HUES48 (cell line): ENCODE data around the gene NEUROG1.

Experiments
- H3K27ac ChIP-seq: one replicate; pipeline ENCODE4 v1.7.0; 2013; ENCODE audit warnings: low read depth, low read length, inconsistent platforms
- H3K27me3 ChIP-seq: 2 replicates; pipeline ENCODE4 v1.6.1; 2013; ENCODE audit warnings: mild to moderate bottlenecking, low read length; ENCODE audit not compliant: control insufficient read depth, insufficient read depth
- H3K36me3 ChIP-seq: 2 replicates; pipeline ENCODE4 v1.6.1; 2013; ENCODE audit warnings: low read length; ENCODE audit not compliant: control insufficient read depth, insufficient read depth
- H3K4me1 ChIP-seq: 2 replicates; pipeline ENCODE4 v1.6.1; 2013; ENCODE audit warnings: mild to moderate bottlenecking, low read length; ENCODE audit not compliant: control insufficient read depth, insufficient read depth
- H3K4me3 ChIP-seq: 2 replicates; pipeline ENCODE4 v1.5.1; 2013; ENCODE audit warnings: mild to moderate bottlenecking, low read depth, low read length
- H3K9ac ChIP-seq: 2 replicates; pipeline ENCODE4 v1.6.1; 2013; ENCODE audit warnings: mild to moderate bottlenecking, low read depth, low read length, moderate library complexity
- H3K9me3 ChIP-seq: 2 replicates; pipeline ENCODE4 v1.6.1; 2013; ENCODE audit warnings: low read length; ENCODE audit not compliant: control insufficient read depth, insufficient read depth

The NEUROG1 gene

DNA sequence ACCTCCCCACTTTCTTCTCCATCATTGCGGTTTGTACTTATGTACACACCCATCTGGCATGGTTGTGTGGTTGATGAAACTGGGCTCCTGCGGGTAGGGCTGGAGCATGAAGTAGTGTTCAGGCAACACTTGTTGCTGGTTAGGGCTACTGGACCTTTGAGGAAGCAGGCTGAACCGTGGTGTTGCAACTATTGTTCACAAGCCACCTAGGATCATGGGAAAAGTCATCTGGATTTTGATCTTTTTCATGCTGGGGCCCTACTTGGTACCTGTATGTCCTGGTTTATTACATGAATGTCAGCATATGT lies 43.5 kb downstream of the NEUROG1 start:
- Histone ChIP-seq H3K27me3 (peaks cover 100% of the 10 kb centered on the region), H3K9ac (no peak overlapping the region), H3K36me3 (no peaks in the 10 kb centered on the region), H3K4me1 (peaks cover 41% of the 10 kb centered on the region), H3K9me3 (no peaks in the 10 kb centered on the region), H3K4me3 (peak overlapping the region; percentile 57; the same call in 1 of the 2 replicates), H3K27ac (no peak overlapping the region)

- H3K27ac ChIP-seq, result no peak overlapping the region
- H3K9me3 ChIP-seq, result no peaks in the 10 kb centered on the region
- no peaks in the 10 kb centered on the region for H3K36me3 ChIP-seq
- peak overlapping the region; percentile 57 for H3K4me3 ChIP-seq
- H3K27me3 ChIP-seq, result peaks cover 100% of the 10 kb centered on the region
- H3K9ac ChIP-seq, result no peak overlapping the region
- peaks cover 41% of the 10 kb centered on the region for H3K4me1 ChIP-seq
These were observed 44.0 kb downstream of the NEUROG1 start for GRCh38 chr5:135491552-135492318.

DNA sequence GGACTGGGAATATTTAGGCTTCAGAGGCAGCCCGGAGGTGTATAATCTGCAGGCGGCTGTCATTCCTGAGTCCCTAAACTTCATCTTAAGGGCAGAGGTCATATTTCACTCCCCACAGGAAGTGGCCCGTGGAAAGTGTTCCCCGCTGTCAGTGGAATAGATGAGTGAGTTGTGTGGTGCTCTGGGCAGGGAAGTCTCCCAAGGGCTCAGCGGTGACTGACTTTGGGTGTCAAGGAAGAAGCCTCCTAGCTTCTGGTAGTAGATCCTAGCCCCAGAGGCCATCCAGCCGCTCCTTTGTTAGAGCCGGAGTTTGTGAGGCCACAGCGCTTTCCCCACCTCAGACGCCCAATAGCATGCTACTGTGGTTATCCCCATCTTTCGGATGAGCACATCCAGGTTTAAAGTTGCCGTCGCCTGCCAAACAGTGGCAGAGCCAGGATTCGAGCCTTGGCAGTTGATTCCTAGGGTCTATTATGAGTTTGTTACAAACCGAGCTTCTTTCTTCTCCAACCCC lies 44.7 kb downstream of the NEUROG1 start:
- no peak overlapping the region for H3K27ac ChIP-seq
- H3K4me3 ChIP-seq, result peak overlapping the region; percentile 57
- H3K36me3 ChIP-seq, result no peaks in the 10 kb centered on the region
- H3K4me1 ChIP-seq, result peaks cover 41% of the 10 kb centered on the region
- no peaks in the 10 kb centered on the region for H3K9me3 ChIP-seq
- H3K9ac ChIP-seq, result no peak overlapping the region
- peaks cover 100% of the 10 kb centered on the region for H3K27me3 ChIP-seq

DNA sequence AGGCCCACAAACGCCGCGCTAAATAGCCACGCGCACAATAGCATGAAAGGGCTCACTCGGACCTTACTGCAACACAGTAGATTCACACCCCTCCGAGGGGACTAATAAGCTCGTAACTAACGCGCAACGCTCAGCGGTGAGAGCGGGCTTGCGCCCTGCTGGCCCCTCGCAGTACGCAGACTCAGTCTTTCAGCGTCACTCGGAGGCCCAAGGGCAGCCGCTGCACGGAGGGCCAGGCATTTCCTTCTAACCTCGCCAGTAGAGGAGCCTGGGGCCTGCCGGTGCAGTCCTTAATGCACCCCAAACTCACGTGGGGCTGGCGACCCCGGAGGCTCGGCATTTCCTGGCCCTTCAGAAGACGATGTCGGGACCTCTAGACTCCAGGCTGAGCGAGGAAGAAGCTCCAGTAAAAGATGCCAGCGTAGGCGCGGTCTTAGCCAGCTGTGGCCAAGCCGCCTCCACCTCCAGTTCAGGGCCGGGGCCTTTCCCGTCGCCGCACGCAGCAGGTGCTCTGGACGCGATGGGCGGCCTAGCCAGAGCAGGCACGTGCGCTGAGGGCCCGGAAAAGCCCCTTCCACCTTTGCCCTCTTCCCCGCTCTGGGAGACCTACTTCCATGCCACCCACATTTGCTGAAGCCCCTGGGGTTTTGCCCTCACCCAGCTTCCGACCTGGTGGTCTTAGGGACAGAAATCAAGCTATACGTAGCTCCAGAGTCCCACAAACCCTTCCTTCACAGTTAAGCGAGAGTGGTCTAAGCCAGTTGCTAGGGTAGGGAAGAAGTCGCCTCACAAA lies 45.3 kb downstream of the NEUROG1 start:
- peaks cover 100% of the 10 kb centered on the region for H3K27me3 ChIP-seq
- H3K4me3 ChIP-seq, result peak overlapping the region; percentile 52
- no peaks in the 10 kb centered on the region for H3K9me3 ChIP-seq
- peaks cover 41% of the 10 kb centered on the region for H3K4me1 ChIP-seq
- no peak overlapping the region for H3K9ac ChIP-seq
- H3K27ac ChIP-seq, result no peak overlapping the region
- H3K36me3 ChIP-seq, result no peaks in the 10 kb centered on the region

DNA sequence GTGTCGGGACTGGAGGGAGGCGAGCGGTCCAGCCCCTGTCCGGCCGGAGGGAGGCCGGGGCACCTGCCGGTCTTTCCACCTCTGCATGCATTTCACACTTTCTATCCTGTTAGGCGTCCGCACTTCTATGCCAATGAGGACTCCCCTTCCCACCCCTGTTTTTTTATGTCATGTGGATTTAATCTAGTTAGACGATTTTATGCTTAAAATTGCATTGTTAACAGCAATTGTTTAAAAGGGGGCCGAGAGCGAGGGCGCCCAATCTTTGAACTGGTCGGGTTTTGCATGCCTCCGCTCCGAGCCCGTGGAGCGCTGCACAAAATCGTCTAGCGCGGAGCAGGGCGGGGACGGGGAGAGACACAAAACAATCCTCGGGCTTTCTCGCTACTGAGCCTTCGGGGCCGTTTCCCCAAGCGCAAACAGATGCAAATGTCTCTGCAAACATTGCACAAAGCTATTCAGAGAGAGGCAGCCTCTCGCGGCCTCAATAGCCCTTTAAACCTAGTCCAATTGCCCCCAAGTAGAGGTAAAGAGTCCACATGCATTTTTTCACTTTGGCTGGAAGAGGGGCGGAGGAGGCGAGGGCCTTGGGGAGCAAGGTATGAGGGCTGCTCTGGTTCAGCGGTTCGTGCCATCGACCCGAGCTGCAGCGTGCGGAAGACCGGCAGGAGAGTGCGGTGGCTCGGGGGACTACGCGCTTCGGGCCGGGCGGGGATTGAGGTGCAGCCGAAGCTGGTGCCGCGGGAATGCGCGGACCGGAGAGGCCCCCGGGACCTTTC lies 46.1 kb downstream of the NEUROG1 start:
- Histone ChIP-seq H3K9ac (no peak overlapping the region), H3K4me1 (peaks cover 41% of the 10 kb centered on the region)

DNA sequence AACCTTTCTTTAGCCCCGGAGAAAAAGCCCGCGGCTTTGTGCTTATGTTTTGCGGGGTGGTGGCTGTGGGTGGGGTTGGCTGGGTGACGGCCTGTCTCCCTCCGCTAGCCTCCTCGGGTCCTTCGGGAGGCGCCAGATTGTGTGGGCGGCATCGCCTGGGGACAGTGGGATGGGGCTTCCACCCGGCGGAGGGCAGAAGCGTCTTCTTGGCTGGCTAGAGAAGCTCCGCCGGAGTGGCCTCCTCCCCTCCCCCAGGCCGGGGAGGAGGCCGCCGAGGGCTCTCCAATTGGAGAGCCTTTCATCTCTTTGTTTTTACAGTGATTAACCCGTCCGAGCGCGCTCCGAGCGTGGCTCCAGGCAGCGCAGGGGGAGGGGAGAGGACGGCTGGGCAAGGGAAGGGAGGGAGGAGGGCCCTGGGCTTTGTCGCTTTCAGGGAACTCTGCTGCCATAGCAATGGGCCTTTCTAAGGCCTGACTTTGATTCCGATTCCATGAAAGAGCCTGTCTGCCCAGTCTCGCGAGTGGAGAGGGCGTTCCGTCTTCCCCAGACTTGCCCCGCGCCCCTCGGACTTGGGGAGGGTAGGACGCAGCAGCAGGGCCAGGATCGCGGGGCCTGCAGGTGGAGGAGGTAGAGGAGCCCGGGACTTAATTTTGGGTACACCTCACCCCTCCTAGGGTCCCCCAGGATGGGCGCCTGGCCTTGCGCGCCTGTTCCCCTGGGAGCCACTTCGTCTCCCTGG lies 46.9 kb downstream of the NEUROG1 start:
- Histone ChIP-seq H3K4me3 (peak overlapping the region; percentile 52), H3K36me3 (no peaks in the 10 kb centered on the region), H3K4me1 (peaks cover 41% of the 10 kb centered on the region), H3K27ac (no peak overlapping the region), H3K9me3 (no peaks in the 10 kb centered on the region), H3K27me3 (peaks cover 100% of the 10 kb centered on the region), H3K9ac (no peak overlapping the region)

More for the DNA sequence above, 46.1 kb downstream of the NEUROG1 start:
- peak overlapping the region; percentile 52 for H3K4me3 ChIP-seq
- no peaks in the 10 kb centered on the region for H3K36me3 ChIP-seq
- no peaks in the 10 kb centered on the region for H3K9me3 ChIP-seq
- H3K27ac ChIP-seq, result no peak overlapping the region
- peaks cover 100% of the 10 kb centered on the region for H3K27me3 ChIP-seq

DNA sequence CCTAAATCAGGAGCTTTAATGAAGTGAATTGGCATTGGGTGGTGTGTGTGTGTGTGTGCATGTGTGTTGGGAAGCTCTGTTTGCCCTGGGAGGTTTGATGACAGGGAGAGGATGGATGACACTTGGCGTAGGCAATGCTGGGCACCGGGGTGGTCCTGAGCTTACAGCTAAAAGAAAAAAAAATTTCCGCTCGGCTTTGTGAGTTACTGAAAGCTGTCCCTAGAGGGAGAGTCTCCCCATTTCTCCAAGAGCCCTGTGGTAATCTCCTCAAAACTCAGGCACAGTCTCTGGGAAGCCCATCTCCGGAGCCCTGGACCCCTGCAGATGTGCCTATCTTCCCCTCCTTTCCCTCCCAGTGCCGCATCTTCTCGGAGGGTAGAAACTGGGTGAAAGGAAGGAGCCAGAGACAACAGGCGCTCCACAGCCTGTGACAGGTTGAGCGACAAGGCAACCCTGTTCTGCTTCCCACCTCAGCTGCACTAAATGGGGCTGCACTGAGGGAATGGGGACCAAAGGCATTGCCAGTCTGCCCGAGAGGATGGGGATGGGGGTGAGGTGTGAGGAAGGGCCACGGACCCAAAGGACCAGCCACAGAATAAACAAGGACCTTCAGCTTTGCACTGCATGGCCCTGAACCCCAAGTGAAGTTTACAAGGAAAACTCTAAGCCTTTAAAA lies 47.8 kb downstream of the NEUROG1 start:
- peaks cover 41% of the 10 kb centered on the region for H3K4me1 ChIP-seq
- no peak overlapping the region for H3K9ac ChIP-seq
- H3K9me3 ChIP-seq, result no peaks in the 10 kb centered on the region
- peaks cover 100% of the 10 kb centered on the region for H3K27me3 ChIP-seq
- no peaks in the 10 kb centered on the region for H3K36me3 ChIP-seq
- no peak overlapping the region for H3K4me3 ChIP-seq
- no peak overlapping the region for H3K27ac ChIP-seq

GRCh38 chr5:135487037-135487395 lies 48.7 kb downstream of the NEUROG1 start:
- H3K9ac ChIP-seq, result no peak overlapping the region
- H3K4me1 ChIP-seq, result peaks cover 37% of the 10 kb centered on the region
- H3K36me3 ChIP-seq, result no peaks in the 10 kb centered on the region
- peaks cover 100% of the 10 kb centered on the region for H3K27me3 ChIP-seq
- H3K9me3 ChIP-seq, result no peaks in the 10 kb centered on the region
- no peak overlapping the region for H3K27ac ChIP-seq
- H3K4me3 ChIP-seq, result no peak overlapping the region

- H3K36me3 ChIP-seq, result no peaks in the 10 kb centered on the region
- no peak overlapping the region for H3K4me3 ChIP-seq
- H3K27ac ChIP-seq, result no peak overlapping the region
- peaks cover 100% of the 10 kb centered on the region for H3K27me3 ChIP-seq
- peaks cover 33% of the 10 kb centered on the region for H3K4me1 ChIP-seq
- H3K9me3 ChIP-seq, result no peaks in the 10 kb centered on the region
- H3K9ac ChIP-seq, result no peak overlapping the region
These were observed 49.4 kb downstream of the NEUROG1 start for GRCh38 chr5:135486131-135487036.
